ENCODE data around the gene IFIT1.

The IFIT1 gene

GRCh38 chr10:89431977-89432376, 39.6 kb downstream of the IFIT1 start:
- peak; percentile 9; the same call in 1 of the 2 replicates for TF ChIP-seq RAD21 (IDR thresholded peaks at IDR 0.05; ENCODE audit: low read depth)
- peak; percentile 93 for TF ChIP-seq TEAD4 (IDR thresholded peaks at IDR 0.05)
- peak; percentile 97 for TF ChIP-seq NFIC (IDR thresholded peaks at IDR 0.05)
- no peak; the same call in 1 of the 2 replicates for TF ChIP-seq TAF1 (IDR thresholded peaks at IDR 0.05; ENCODE audit: low read depth)
- TF ChIP-seq EGR1 (IDR thresholded peaks at IDR 0.05): no peak
- no peak for TF ChIP-seq YY1 (IDR thresholded peaks at IDR 0.05; ENCODE audit: low read depth)
- TF ChIP-seq REST (IDR thresholded peaks at IDR 0.05; ENCODE audit: low read depth): no peak
- peak; percentile 41; the same call in 1 of the 2 replicates for TF ChIP-seq MAX (IDR thresholded peaks at IDR 0.05)
- TF ChIP-seq CREB1 (IDR thresholded peaks at IDR 0.05; ENCODE audit: low read depth): no peak
- TF ChIP-seq ZBTB7A (IDR thresholded peaks at IDR 0.05; ENCODE audit: low read depth): no peak
- TF ChIP-seq CEBPB (IDR thresholded peaks at IDR 0.05): no peak
- TF ChIP-seq FOXM1 (IDR thresholded peaks at IDR 0.05; ENCODE audit: borderline replicate concordance, low read depth): peak; percentile 44; the same call in 1 of the 2 replicates
- no peak for TF ChIP-seq USF1 (IDR thresholded peaks at IDR 0.05)
- TF ChIP-seq EP300 (IDR thresholded peaks at IDR 0.05; ENCODE audit: borderline replicate concordance): peak; percentile 76
- peak; percentile 59 for TF ChIP-seq TCF12 (IDR thresholded peaks at IDR 0.05; ENCODE audit: low read depth)

GRCh38 chr10:89438525-89438924, 46.1 kb downstream of the IFIT1 start:
- TF ChIP-seq ZBTB7A (IDR thresholded peaks at IDR 0.05; ENCODE audit: low read depth): no peak

GRCh38 chr10:89440226-89441009, 48.0 kb downstream of the IFIT1 start:
- TF ChIP-seq TAF1 (IDR thresholded peaks at IDR 0.05; ENCODE audit: low read depth) (no peak), NFIC (IDR thresholded peaks at IDR 0.05) (peak; percentile 64), EGR1 (IDR thresholded peaks at IDR 0.05) (0 out of 2 replicates have a peak, but pooled peaks have one; percentile 1)

- TF ChIP-seq TAF1 (IDR thresholded peaks at IDR 0.05; ENCODE audit: low read depth) (no peak), EP300 (IDR thresholded peaks at IDR 0.05; ENCODE audit: borderline replicate concordance) (no peak), REST (IDR thresholded peaks at IDR 0.05; ENCODE audit: low read depth) (no peak), NFIC (IDR thresholded peaks at IDR 0.05) (no peak), CREB1 (IDR thresholded peaks at IDR 0.05; ENCODE audit: low read depth) (no peak)
Observed at GRCh38 chr10:89442289-89442688, 49.9 kb downstream of the IFIT1 start.

GRCh38 chr10:89450901-89451300, 58.5 kb downstream of the IFIT1 start:
- TF ChIP-seq REST (IDR thresholded peaks at IDR 0.05; ENCODE audit: low read depth): no peak
- no peak for TF ChIP-seq CREB1 (IDR thresholded peaks at IDR 0.05; ENCODE audit: low read depth)
- TF ChIP-seq TAF1 (IDR thresholded peaks at IDR 0.05; ENCODE audit: low read depth): no peak
- TF ChIP-seq EGR1 (IDR thresholded peaks at IDR 0.05): no peak
- no peak for TF ChIP-seq YY1 (IDR thresholded peaks at IDR 0.05; ENCODE audit: low read depth)
- no peak for TF ChIP-seq CEBPB (IDR thresholded peaks at IDR 0.05)
- TF ChIP-seq TCF12 (IDR thresholded peaks at IDR 0.05; ENCODE audit: low read depth): no peak
- TF ChIP-seq NFIC (IDR thresholded peaks at IDR 0.05): no peak
- TF ChIP-seq USF1 (IDR thresholded peaks at IDR 0.05): no peak
- no peak for TF ChIP-seq ZBTB7A (IDR thresholded peaks at IDR 0.05; ENCODE audit: low read depth)
- TF ChIP-seq FOXM1 (IDR thresholded peaks at IDR 0.05; ENCODE audit: borderline replicate concordance, low read depth): no peak
- no peak for TF ChIP-seq MAX (IDR thresholded peaks at IDR 0.05)
- TF ChIP-seq EP300 (IDR thresholded peaks at IDR 0.05; ENCODE audit: borderline replicate concordance): no peak
- no peak for TF ChIP-seq RAD21 (IDR thresholded peaks at IDR 0.05; ENCODE audit: low read depth)
- no peak for TF ChIP-seq TEAD4 (IDR thresholded peaks at IDR 0.05)
